GM12874 (cell line): ENCODE measurements around the gene LNP1.

ENCODE experiments used
- TF ChIP-seq, protein P1 (sequence below): IDR thresholded peaks from 2 replicates; pipeline ENCODE4 v1.5.1; 2011; ENCODE audit warnings: low read depth, mild to moderate bottlenecking, control low read depth, low read length, moderate library complexity; ENCODE audit not compliant: insufficient read depth

Gene LNP1

GRCh38 chr3:100400780-100401673 lies at the start of gene LNP1, which contains the start of gene TOMM70:
Gene LNP1 (plus strand): TSS chr3:100401539. CDS start chr3:100429730, 28,191 bp downstream.
Gene TOMM70 (minus strand): TSS chr3:100401089. CDS start chr3:100400949, 140 bp downstream.
- TF ChIP-seq, protein P1, sequence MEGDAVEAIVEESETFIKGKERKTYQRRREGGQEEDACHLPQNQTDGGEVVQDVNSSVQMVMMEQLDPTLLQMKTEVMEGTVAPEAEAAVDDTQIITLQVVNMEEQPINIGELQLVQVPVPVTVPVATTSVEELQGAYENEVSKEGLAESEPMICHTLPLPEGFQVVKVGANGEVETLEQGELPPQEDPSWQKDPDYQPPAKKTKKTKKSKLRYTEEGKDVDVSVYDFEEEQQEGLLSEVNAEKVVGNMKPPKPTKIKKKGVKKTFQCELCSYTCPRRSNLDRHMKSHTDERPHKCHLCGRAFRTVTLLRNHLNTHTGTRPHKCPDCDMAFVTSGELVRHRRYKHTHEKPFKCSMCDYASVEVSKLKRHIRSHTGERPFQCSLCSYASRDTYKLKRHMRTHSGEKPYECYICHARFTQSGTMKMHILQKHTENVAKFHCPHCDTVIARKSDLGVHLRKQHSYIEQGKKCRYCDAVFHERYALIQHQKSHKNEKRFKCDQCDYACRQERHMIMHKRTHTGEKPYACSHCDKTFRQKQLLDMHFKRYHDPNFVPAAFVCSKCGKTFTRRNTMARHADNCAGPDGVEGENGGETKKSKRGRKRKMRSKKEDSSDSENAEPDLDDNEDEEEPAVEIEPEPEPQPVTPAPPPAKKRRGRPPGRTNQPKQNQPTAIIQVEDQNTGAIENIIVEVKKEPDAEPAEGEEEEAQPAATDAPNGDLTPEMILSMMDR, result no peak

DNA sequence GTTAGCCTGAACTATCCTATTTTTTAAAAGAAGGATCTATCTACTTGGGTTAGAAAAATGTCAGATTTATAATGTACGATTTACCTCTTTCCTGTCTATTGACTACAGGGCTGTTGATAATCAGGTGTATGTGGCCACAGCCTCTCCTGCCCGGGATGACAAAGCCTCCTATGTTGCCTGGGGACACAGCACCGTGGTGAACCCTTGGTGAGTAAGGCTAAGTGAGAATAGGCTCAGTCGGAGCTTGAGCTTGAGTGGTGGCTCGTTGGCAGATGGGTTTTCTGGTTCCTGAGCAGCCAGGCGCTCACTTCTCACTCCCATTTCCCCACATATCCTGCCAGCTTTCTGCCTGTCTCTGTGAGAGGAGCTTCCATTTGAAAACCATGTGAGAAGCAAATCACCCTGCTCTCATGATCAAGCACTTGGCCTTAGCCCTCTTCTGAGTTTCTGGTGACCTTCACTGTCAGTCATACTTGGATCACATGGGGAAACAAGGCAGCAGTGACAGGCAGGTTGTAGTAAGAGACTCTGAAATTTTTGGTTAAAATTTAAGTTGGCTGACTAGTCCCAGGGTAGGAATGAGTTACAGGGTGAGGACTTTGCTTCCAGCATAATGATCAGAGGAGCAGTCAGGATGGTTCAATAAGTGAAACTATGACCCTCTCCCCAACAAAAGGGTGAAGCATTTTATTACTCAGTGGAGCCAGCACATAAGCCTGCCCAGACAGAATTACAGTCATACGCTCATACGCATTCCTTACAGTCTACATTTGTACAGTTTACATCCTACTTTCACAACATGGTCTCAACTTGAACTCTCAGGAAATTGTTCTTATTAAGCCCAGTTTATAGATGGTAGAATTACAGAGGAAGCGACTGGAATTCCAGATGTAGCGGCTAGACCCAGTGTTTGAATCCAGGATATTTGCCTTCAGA lies 48.8 kb upstream of the LNP1 start:
- TF ChIP-seq, protein P1, result no peak

DNA sequence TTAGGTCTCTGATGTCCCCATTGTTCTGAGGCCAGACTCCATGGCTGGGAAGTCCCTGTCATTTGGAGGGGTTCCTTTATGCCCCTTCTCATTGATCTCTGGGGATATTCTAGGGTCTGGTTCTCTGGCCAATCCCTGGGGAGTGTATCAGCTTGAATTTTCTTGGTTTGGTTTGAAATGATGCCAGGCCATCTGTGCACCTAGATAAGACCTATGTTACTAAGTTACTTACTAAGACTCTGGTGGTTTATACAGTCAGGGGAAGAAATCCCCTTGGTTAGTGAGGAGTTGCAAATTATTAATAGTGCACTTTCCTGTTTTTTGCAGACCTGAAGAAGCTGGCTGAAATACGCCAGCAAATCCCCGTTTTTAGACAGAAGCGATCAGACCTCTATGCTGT lies 46.5 kb upstream of the LNP1 start:
- TF ChIP-seq, protein P1, result no peak

GRCh38 chr3:100358413-100358812 lies 42.9 kb upstream of the LNP1 start:
- TF ChIP-seq, protein P1, result no peak

DNA sequence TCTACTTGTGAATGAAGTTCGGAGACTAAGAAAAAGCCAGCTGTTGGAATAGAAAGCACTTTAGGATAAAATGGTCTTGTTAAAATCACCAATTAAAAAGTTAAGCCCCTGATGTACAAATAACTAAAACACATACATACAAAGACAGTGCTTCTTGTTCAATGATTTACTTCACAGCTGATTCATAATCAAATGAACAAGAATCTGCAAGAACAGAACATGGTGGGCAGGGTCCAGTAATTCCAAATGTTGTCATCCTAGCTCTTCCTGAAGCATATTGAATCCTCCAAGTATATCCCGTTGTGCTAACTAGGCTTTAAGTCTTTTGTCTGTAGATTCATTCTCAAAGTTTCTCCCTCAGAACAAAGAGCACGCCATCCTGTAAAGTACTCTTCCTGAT lies 42.3 kb upstream of the LNP1 start:
- TF ChIP-seq, protein P1, result no peak

DNA sequence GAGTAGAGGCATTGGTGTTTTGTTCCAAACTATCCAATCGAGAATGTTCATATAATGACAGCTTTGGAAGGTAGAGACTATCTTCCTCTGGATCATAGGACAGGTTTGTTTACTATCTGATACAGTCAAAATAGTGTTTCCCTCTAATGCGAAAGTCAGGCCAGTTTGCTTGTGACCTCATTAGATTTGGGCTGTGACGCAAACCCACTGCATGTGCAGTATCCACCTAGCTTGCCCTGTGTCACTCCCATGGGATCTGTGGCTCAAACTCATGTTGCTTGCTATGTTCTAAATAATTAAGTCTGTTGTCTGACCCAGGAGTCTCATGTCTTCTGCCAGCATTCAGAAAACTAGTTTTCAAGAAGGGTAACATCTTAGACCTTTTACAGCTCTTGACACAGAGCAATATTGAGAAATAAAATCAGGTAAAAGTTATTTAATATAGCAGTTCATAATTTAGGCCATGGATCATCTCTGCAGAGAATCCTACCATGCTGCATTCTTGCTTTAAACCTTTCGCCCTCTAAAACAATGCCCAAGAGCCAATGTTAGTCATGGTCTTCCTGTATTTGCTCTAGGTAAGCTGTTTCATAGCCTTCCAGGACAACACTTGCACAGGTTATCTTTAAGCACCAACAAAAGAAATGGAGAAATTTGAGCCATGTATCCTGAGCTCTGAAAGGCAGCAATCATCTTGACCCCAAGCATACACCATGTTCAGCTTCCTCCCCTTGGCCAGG lies 40.4 kb upstream of the LNP1 start:
- TF ChIP-seq, protein P1, result no peak
